ENCODE data around the gene ABR. TPM values are rescaled to one million over a fixed set of nuclear protein-coding genes. Genes with fewer than 3 reads are reported as not detected.
"Not testable (repeated sequence)": the region's sequence is repeated elsewhere in the genome, so short reads cannot be mapped to it uniquely, and the experiment has no call there.

The ABR gene
- total RNA-seq, 2 donors from 2014 or later = 101 to 130 TPM

DNA sequence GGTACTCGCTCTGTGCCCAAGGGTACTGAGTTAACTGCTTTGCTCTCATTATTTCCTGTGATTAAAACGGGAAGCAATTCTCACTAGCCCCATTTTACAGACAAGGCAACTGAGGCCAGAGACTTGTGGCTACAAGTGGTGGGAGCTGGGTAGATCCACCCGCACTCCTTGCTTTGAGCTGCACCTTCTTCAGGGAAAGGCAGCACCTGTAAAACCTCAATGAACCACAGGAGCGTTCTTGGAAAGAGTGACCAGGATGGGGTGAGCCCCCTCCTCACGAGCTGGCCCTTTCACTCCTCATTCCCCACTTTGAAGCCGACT lies 102.8 kb downstream of the ABR start:
- no peak overlapping the region for H3K4me3 Mint-ChIP-seq
- H3K36me3 Mint-ChIP-seq (ENCODE audit: low read depth) = peaks cover 2% of the 10 kb centered on the region
- ATAC-seq (no peak), DNase-seq (no peak)
- no peaks in the 10 kb centered on the region for H3K27me3 Mint-ChIP-seq
- H3K9me3 ChIP-seq (ENCODE audit: control insufficient read depth, low read length, poor library complexity, severe bottlenecking) = no peaks in the 10 kb centered on the region
- peaks cover 7% of the 10 kb centered on the region for H3K4me1 Mint-ChIP-seq
- H3K27ac Mint-ChIP-seq = peak overlapping the region; percentile 24

DNA sequence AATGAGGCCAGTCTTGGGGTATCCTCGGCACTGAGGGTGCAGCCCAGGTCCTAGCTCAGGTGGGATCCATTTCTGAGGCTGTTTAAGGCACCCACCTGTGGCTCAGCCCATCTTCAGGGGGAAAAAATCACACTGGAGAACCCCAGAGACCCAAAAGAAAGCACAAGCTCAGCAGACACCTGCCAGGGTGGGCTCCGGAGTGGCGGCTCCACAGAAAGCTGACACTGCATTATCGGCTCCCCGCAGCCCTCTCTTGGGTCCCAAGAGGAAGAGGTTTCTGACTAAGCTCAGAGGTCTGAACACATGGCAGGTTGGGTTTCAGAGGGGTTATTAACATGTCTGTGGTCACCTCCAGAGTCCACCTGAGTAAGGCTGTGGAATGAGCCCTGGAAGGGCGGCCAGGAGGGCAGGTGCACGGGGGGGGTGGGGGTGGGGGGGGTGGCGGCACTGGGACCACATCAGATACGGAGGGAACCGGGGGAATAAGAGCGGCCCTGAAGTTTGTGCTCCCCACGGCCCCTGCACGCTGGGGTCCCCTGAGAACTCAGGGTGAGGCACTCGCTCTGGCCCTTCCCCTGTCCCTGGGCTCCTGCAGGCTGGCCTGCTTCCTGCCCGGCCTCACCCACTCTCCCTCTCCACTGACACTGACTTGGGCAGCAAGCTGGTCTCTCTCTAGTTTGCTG lies 103.3 kb downstream of the ABR start:
- no peaks in the 10 kb centered on the region for H3K9me3 ChIP-seq (ENCODE audit: control insufficient read depth, low read length, poor library complexity, severe bottlenecking)
- no peak overlapping the region for H3K27ac Mint-ChIP-seq
- H3K36me3 Mint-ChIP-seq (ENCODE audit: low read depth) = peaks cover 2% of the 10 kb centered on the region
- H3K4me1 Mint-ChIP-seq = peaks cover 7% of the 10 kb centered on the region
- no peaks in the 10 kb centered on the region for H3K27me3 Mint-ChIP-seq
- DNase-seq (no peak), ATAC-seq (no peak)
- H3K4me3 Mint-ChIP-seq = no peak overlapping the region

DNA sequence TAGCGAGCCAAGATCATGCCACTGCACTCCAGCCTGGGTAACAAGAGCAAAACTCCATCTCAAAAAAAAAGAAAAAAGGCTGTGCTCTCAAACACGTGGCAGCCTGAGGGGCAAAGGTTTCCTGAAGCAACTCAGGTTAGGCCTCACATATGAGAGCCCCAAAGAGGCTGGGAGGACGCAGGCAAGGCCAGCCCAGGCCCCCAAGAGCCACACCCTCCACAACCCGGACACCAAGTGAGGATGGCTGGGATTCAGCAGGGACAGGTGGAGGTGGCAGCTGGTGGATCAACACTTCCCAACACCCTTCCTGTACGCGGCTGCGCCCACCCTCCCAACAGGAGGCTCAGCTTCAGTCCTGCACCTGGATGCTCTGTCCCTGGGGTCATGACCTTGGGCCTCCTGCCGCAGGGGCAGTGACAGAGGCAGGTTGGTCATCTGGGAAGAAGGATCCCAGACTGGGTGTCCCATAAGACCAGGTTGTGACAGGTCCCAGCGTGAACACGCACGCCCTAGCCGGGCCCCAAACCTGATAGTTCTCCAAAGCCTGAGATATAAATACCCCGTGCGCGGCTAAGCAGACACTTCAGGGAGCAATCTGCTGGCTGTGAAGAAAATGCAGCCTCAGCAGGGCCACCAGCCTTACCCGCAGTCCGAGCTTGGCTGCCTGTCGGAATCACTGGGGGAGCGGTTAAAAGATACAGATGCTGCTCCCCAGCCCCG lies 104.7 kb downstream of the ABR start:
- H3K9me3 ChIP-seq (ENCODE audit: control insufficient read depth, low read length, poor library complexity, severe bottlenecking) = no peaks in the 10 kb centered on the region
- ATAC-seq (no peak), DNase-seq (no peak)
- Mint-ChIP-seq H3K4me3 (no peak overlapping the region), H3K4me1 (peaks cover 7% of the 10 kb centered on the region), H3K27me3 (no peaks in the 10 kb centered on the region), H3K36me3 (ENCODE audit: low read depth) (peaks cover 2% of the 10 kb centered on the region), H3K27ac (no peak overlapping the region)

DNA sequence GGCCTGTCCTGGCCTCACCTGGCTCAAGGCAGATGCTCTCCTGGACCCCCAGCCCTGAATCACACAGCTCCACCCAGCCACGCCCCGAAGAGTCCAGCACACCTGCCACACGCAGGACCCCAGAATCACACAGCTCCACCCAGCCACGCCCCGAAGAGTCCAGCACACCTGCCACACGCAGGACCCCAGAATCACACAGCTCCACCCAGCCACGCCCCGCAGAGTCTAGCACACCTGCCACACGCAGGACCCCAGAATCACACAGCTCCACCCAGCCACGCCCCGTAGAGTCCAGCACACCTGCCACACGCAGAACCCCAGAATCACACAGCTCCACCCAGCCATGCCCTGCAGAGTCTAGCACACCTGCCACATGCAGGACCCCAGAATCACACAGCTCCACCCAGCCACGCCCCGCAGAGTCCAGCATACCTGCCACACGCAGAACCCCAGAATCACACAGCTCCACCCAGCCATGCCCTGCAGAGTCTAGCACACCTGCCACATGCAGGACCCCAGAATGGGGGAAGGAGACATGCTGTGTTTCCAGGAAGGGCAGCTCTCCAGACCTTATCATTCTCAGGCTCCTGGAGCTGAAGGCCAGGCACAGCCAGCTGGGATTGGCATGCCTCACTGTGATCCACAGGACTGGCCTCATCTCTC lies 105.7 kb downstream of the ABR start:
- H3K27me3 Mint-ChIP-seq; H3K36me3 Mint-ChIP-seq (ENCODE audit: low read depth); H3K4me3 Mint-ChIP-seq; H3K27ac Mint-ChIP-seq; H3K4me1 Mint-ChIP-seq; ATAC-seq; DNase-seq; H3K9me3 ChIP-seq (ENCODE audit: control insufficient read depth, low read length, poor library complexity, severe bottlenecking): not testable (repeated sequence)

DNA sequence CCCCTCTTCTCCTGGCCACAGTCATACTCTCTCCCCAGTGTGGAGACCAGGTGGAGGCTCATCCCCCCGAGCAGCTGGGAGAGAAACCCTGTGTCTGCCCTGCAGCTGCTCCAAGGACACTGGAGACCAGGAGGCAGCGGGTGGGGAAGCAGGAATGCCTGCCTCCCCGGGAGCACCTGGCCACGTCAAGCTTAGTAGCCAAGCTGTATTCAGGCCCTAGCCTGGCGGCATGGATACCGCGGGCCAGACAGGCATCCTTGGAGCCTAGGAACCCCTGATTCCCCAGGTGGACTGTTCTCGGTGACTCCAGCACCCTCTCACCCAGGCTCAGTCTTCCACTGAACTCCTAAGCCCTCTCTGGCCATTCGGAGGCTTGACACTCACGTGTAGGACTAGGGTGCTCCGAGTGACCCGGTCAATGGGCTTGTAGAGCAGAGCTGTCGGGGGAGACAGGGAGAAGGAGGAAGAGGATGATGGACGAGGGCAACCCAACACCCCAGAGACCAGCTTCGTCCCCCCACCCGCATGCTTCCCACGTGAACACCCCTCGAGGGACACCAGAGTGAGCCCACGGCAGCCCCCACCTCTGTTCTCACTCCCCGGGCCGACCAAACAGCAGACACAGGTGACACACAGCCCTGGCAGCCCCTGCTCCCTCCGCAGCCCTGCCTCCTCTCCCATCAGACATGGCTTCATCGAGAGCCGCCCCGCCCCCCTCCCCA lies 106.4 kb downstream of the ABR start:
- Mint-ChIP-seq H3K27me3 (no peaks in the 10 kb centered on the region), H3K27ac (no peak overlapping the region), H3K36me3 (ENCODE audit: low read depth) (peaks cover 5% of the 10 kb centered on the region), H3K4me3 (no peak overlapping the region), H3K4me1 (peaks cover 6% of the 10 kb centered on the region)
- no peak for ATAC-seq
- no peaks in the 10 kb centered on the region for H3K9me3 ChIP-seq (ENCODE audit: control insufficient read depth, low read length, poor library complexity, severe bottlenecking)
- no peak for DNase-seq

DNA sequence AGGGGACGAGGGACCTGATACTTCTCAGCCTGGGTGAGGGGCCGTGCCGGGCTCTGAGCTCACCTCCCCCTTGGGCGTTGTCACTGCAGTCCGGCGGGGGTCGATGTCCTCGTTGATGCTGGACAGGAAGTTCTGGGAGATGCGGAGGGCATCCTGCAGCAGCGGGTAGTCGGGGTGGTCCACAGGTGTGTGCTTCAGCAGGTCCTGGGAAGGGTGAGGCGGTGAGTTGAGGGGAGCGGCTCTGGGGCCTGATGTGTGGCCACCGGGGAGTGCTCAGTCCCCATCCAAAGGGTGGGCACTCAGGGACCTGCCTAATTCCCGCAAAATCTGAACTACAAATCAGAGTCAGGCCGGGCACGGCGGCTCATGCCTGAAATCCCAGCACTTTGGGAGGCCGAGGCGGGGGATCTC lies 107.2 kb downstream of the ABR start:
- peaks cover 5% of the 10 kb centered on the region for H3K36me3 Mint-ChIP-seq (ENCODE audit: low read depth)
- peaks cover 5% of the 10 kb centered on the region for H3K4me1 Mint-ChIP-seq
- ATAC-seq = no peak
- no peak for DNase-seq
- H3K9me3 ChIP-seq (ENCODE audit: control insufficient read depth, low read length, poor library complexity, severe bottlenecking) = no peaks in the 10 kb centered on the region
- H3K27me3 Mint-ChIP-seq = no peaks in the 10 kb centered on the region
- H3K4me3 Mint-ChIP-seq = no peak overlapping the region
- H3K27ac Mint-ChIP-seq = no peak overlapping the region

DNA sequence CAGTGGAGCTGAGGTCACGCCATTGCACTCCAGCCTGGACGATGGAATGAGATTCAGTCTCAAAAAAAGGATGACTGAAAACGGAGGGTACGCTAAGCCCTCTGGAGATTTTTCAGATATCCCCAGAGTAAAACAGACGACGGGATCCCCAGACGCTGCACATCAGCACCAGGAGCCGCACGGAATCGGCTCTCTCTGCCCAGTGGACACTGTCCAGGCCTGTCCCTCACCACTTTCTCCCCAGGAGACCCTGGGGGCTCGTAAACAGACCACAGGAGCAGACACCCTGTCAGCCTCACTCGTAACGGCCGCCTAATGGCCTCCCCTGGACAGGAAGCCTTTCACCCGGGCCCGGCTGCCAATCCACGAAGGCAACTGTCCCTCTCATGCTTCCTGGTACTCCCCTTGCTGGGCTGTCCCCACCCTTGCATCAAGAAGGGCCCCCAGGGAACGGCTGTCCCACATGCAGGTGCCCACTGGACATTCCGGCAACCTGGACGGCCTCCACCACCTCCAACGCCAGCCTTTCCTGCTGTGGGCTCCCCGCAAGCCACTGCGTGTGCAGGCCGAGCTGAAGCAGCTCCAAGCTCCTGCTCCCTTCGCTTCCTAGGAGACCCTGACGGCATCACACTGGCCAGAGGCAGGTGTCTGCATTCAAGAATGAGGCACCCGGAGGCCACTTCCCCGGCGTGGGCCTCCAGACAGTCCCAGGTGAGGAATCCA lies 108.5 kb downstream of the ABR start:
- DNase-seq (no peak), ATAC-seq (no peak)
- H3K4me3 Mint-ChIP-seq = no peak overlapping the region
- no peaks in the 10 kb centered on the region for H3K27me3 Mint-ChIP-seq
- peaks cover 9% of the 10 kb centered on the region for H3K36me3 Mint-ChIP-seq (ENCODE audit: low read depth)
- H3K27ac Mint-ChIP-seq = no peak overlapping the region
- H3K9me3 ChIP-seq (ENCODE audit: control insufficient read depth, low read length, poor library complexity, severe bottlenecking) = no peaks in the 10 kb centered on the region
- peaks cover 2% of the 10 kb centered on the region for H3K4me1 Mint-ChIP-seq

DNA sequence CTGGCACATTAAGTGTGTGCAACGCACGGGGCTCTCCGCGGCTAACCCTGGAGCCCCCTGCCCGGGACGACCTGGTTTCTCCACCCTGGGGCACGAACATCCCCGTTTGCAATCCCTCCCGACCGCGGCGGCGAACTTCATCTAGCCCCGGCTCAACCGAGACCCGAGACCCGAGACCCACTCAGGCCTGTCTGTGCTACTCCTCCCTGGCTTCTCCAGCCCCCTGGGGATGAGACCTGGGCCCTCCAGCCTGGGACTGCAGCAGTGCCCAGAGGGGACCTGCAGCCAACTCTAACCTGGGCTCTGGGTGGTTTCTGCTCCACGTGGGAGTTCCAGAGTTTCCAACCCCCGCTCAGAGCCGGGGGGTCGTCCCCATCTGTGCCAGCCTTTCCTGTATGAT lies 109.4 kb downstream of the ABR start:
- Mint-ChIP-seq H3K4me1 (no peaks in the 10 kb centered on the region), H3K4me3 (peak overlapping the region; percentile 12), H3K36me3 (ENCODE audit: low read depth) (peaks cover 12% of the 10 kb centered on the region), H3K27me3 (no peaks in the 10 kb centered on the region), H3K27ac (no peak overlapping the region)
- no peaks in the 10 kb centered on the region for H3K9me3 ChIP-seq (ENCODE audit: control insufficient read depth, low read length, poor library complexity, severe bottlenecking)
- ATAC-seq (no peak), DNase-seq (no peak)

DNA sequence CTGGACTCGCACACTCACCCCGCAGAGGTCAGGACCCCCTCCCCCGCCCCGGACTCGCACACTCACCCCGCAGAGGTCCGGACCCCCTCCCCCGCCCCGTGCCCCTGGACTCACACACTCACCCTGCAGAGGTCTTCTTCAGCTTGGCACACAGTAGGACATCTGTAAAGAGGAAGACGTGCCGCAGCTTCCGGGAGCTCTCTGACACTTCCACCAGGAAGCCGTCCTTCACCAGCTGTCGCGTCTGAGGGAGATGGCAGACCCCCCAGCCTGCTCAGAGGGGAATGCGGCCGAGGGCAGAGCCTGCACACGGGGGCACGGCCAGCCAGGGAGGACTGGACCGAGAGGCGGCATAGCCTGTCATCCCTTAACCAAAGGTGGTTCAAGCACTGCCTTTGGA lies 109.9 kb downstream of the ABR start:
- Mint-ChIP-seq H3K4me1 (no peaks in the 10 kb centered on the region), H3K4me3 (no peak overlapping the region), H3K36me3 (ENCODE audit: low read depth) (peaks cover 12% of the 10 kb centered on the region)

DNA sequence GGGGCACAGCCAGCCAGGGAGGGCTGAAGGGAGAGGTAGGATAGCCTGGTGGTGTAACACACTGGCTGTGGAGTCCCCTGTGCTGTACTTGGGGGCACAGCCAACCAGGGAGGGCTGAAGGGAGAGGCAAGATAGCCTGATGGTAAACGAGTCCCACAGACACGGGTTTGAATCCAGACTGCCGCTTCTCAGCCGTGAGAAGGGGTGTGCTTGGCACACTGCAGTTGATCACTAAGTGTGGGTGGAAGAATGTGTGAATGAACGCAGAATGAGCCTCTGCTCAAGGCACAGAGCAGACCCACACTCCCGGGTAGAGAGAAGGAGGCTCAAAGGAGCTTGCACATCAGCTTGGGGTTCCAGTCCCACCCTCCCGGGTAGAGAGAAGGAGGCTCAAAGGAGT lies 111.4 kb downstream of the ABR start:
- peaks cover 12% of the 10 kb centered on the region for H3K36me3 Mint-ChIP-seq (ENCODE audit: low read depth)

More for the DNA sequence above, 109.9 kb downstream of the ABR start:
- no peak overlapping the region for H3K27ac Mint-ChIP-seq
- ATAC-seq (no peak), DNase-seq (no peak)
- H3K9me3 ChIP-seq (ENCODE audit: control insufficient read depth, low read length, poor library complexity, severe bottlenecking) = no peaks in the 10 kb centered on the region
- H3K27me3 Mint-ChIP-seq = no peaks in the 10 kb centered on the region

DNA sequence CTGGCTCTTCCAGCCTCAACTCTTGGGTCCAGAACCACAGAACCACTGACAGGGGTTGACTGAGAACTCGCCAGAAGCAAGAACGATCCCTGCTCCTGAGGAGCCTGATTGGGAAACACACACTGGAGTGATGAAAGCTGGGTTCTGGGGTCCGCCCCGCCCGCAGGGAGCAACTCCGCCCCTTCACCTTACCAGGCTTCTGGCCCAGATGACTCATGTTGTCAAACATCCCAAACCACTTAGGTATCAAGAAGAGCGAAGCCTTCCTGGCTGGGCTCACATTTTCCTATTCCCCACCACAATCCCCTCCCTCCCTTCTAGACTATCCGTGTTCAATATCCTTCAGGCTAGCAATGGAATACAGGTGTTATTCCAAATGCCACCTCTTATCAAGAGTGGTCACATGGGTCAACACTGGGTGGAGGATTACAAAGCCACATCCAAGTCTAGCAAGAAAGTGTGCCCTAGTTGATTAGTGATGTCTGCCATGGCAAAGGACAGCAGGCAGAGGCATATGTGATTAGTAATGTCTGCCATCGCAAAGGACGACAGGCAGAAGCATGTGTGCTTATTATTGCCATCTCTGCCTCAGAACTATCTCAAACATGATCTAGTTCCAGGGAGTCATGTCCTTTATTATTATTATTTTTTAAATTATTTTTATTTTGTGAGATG lies 112.4 kb downstream of the ABR start:
- H3K4me3 Mint-ChIP-seq = no peak overlapping the region
- no peak overlapping the region for H3K27ac Mint-ChIP-seq
- ATAC-seq = no peak
- no peaks in the 10 kb centered on the region for H3K4me1 Mint-ChIP-seq
- H3K9me3 ChIP-seq (ENCODE audit: control insufficient read depth, low read length, poor library complexity, severe bottlenecking) = no peaks in the 10 kb centered on the region
- H3K27me3 Mint-ChIP-seq = no peaks in the 10 kb centered on the region
- H3K36me3 Mint-ChIP-seq (ENCODE audit: low read depth) = peaks cover 12% of the 10 kb centered on the region
- DNase-seq = no peak

More for the DNA sequence above, 111.4 kb downstream of the ABR start:
- Mint-ChIP-seq H3K27ac (no peak overlapping the region), H3K4me3 (no peak overlapping the region), H3K4me1 (no peaks in the 10 kb centered on the region), H3K27me3 (no peaks in the 10 kb centered on the region)
- DNase-seq (no peak), ATAC-seq (no peak)
- no peaks in the 10 kb centered on the region for H3K9me3 ChIP-seq (ENCODE audit: control insufficient read depth, low read length, poor library complexity, severe bottlenecking)

DNA sequence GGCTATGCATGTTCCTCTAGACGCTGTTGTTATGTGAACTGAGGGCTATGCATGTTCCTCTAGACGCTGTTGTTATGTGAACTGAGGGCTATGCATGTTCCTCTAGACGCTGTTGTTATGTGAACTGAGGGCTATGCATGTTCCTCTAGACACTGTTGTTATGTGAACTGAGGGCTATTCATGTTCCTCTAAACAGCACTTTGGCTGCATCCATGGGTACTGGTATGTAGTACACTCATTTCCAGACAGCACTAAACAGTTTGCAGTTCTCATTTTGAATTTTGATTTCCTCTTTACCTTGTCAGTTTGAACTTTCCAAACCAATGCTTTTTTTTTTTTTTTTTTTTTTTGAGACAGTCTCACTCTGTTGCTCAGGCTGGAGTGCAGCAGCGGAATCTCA lies 114.4 kb downstream of the ABR start:
- ATAC-seq; H3K27ac Mint-ChIP-seq; H3K9me3 ChIP-seq (ENCODE audit: control insufficient read depth, low read length, poor library complexity, severe bottlenecking); H3K4me1 Mint-ChIP-seq; H3K4me3 Mint-ChIP-seq; H3K27me3 Mint-ChIP-seq; DNase-seq: not testable (repeated sequence)
- peaks cover 10% of the 10 kb centered on the region for H3K36me3 Mint-ChIP-seq (ENCODE audit: low read depth)
